IMR-90 (cell line): ENCODE data around the gene ELMOD3.

Experiments
- CEBPB ChIP-seq: IDR thresholded peaks from 2 replicates; pipeline ENCODE4 v1.6.1; 2012; ENCODE audit warnings: low read depth, low read length, improper control_type of control experiment
- CTCF ChIP-seq: conservative IDR thresholded peaks from 2 replicates; pipeline ENCODE4 v1.5.1; 2012; ENCODE audit warnings: mild to moderate bottlenecking, low read depth, low read length, improper control_type of control experiment

GRCh38 chr2:85429213-85429923 lies 74.8 kb downstream of the ELMOD3 start:
- TF ChIP-seq CEBPB: no peak
- TF ChIP-seq CTCF: no peak
